NOMO-1 treated with DMSO at 0.1 percent for 48 hours (cell line): ENCODE results near the gene RAB4B.
"Not testable (repeated sequence)": the region's sequence is repeated elsewhere in the genome, so short reads cannot be mapped to it uniquely, and the experiment has no call there.

ENCODE experiments used
- DNase-seq: peaks from one replicate; lab custom pipeline; 2025; ENCODE audit not compliant: unreplicated experiment; lab: John Stamatoyannopoulos, UW

The RAB4B gene

DNA sequence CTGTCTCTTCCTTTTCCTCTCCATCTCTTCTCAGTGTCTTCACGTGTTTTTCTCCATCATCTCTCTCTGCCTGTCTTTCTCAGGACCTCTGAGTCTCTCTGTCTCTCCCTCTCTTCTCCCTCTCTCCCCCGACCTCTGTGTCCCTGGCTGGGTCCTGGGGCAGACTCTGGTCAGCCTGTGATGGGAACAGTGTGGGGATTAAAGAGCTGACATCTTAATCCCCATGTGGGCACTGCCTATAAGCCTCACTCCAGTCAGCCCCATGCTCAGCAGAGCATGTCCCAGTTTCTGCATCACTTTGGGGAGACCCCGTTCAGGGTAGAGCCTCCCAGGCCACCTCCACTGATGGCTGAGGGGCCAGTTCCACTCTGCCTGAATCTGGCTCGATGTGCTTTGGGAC, 37.2 kb downstream of the RAB4B start:
- DNase-seq: no peak

DNA sequence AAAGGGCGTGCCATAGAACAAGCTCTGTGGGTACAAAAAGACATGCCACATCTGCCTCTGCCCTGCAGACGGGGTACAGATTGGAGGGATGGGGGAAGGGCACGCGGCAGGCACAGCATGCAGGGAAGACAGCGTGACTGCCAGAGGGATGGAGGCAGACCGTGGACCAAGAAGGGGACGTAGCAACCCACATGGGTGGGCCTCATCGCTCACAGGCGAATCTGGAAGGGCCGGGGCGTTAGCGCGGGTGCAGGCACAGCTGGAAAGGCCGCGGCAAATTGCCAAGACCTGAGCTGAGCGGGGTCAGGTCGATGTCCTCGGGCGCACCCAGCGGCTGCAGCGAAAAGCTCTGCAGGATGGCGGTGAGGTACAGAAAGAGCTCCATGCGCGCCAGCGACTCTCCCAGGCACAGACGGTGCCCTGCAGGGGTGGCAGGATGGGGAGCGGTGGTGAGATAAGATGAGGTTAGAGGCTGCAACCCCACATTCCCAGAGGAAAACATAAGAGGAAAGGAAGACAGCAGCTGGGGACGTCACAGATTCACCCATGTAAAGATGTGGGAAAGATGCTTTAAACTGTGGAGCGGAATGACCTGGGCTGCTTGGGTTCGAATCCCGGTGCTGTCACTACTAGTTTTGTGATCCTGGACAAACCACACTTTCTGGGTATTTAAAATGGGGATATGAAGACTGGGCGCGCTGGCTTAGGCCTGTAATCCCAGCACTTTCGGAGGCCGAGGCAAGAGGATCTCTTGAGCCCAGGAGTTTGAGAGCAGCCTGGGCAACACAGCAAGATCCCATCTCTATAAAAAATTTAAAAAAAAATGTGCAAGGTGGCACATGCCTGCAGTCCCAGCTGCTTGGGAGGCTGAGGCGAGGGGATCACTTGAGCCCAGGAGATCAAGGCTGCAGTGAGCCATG, 40.7 kb downstream of the RAB4B start:
- DNase-seq: peak; percentile 37

DNA sequence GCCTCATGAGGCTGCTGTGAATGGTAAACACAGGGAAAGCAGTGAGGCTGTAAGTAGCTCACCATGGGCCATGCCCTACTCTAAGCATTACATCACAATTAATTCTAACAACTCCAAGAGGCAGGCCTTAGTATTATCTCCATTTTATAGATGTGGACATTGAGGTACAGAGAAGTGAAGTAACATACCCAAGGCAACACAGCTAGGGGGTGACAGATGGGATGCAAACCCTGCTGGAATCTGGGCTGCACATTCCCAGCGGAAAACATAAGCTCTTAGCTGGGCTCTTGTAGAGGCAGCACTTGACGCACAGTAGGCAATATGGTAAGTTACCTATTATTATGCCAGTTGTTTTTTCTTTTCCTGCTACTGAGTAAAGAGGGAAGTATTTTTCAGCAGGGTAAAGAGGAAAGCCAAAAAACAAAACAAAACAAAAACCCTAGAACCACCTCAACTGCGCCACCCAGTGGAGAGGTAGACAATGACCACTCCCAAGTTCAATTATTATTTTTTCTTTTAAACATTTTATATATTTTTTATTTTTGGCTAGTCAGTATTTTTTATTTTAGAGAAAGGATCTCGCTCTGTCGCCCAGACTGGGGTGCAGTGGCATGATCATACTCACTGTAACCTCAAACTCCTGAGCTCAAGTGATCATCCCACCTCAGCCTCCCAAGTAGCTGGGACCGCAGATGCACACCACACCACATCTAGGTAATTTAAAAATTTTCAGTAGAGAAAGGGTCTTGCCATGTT, 41.6 kb downstream of the RAB4B start:
- peak; percentile 47 for DNase-seq

DNA sequence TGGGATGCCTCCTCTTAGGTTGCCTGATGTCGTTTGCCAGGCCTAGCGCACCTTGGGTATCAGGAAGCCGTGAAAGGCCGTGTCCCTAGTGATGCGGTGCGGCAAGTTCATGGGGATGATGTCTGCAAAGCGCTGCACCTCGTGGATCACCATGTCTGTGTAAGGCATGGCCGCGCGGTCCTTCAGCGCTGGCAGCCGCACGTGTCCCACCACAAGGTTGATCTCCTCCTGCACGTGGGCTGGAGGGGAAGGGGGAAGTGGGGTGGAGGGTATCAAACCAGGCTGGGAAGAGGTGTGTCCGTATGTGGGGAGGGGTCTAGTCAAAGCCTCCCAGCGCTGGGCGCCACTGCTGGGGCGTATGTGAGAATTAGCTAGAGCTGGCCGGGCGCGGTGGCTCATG, 44.1 kb downstream of the RAB4B start:
- DNase-seq: no peak

DNA sequence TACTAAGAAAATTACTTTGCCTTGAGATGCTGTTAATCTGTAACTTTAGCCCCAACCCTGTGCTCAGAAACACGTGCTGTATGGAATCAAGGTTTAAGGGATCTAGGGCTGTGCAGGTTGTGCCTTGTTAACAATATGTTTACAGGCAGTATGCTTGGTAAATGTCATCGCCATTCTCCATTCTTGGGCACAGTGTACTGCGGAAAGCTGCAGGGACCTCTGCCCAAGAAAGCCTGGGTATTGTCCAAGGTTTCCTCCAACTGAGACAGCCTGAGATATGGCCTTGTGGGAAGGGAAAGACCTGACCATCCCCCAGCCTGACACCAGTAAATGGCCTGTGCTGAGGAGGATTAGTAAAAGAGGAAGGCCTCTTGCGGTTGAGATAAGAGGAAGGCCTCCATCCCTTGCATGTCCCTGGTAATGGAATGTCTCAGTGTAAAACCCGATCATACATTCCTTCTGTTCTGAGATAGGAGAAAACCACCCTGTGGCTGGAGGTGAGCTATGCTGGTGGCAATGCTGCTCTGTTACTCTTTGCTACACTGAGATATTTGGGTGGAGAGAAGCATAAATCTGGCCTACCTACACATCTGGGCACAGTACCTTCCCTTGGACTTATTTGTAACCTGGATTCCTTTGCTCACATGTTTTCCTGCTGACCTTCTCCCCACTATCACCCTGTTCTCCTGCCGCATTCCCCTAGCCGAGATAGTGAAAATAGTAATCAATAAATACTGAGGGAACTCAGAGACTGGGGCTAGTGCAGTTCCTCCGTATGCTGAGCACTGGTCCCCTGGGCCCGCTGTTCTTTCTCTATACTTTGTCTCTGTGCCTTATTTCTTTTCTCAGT, 44.9 kb downstream of the RAB4B start:
- peak; percentile 61 for DNase-seq

DNA sequence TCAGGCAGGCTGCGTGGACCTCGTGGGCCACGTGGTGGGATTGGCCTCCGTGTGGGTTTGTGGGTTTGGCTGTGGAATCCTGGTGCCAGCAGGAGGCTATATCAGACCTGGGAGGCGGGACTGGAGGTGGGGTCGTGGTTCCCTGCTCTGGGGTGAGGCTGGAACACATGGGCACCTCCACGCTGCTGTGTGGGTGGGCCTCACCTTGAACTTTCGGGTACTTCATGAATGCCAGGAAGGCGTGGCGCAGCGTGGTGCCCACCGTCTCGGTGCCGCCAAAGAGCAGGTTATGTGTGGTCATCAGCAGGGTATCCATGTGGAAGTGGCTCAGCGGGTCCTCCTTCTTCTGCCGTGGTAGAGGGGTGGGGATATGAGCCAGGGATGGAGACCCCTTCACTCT, 46.9 kb downstream of the RAB4B start:
- not testable (repeated sequence) for DNase-seq

DNA sequence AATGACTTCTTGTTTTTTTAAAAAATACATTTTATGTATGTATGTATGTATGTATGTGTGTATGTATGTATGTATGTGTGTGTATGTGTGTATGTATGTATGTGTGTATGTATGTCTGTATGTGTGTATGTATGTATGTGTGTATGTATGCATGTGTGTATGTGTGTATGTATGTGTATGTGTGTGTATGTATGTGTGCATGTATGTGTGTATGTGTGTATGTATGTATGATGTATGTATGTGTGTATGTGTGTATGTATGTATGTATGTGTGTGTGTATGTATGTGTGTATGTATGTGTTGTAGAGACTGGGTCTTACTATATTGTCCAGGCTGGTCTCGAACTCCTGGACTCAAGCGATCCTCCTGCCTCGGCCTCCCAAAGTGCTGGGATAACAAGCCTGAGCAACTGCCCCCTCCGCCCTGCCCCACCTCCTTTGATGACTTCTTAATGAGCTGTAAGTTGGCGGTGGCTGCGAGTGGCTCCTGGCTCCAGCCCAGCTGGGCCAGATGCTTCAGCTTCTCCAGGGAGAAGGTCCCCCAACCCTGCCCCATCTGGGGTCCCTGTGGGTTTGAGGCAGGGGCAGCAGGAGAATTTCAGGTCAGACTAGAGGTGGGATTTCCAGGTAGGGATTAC, 47.5 kb downstream of the RAB4B start:
- DNase-seq: not testable (repeated sequence)

DNA sequence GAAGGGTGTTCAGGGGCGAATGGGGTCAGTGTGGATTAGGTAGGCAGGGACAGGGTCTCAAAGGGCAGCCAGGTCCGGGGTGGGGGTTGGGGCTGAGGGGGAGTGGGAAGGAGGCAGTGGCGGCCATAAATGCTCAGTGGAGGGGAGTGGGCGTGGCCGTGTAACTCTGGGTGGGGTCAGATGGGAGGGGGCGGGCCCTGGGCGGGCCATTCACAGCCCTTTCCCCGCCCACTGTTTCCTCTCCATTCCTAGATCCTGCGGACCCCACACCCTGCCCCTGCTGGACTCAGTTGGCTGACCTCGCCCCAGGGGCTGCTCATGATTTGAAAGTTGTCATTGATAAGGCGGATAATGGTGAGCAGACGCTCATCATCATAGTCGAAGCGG, 48.3 kb downstream of the RAB4B start:
- DNase-seq: not testable (repeated sequence)

DNA sequence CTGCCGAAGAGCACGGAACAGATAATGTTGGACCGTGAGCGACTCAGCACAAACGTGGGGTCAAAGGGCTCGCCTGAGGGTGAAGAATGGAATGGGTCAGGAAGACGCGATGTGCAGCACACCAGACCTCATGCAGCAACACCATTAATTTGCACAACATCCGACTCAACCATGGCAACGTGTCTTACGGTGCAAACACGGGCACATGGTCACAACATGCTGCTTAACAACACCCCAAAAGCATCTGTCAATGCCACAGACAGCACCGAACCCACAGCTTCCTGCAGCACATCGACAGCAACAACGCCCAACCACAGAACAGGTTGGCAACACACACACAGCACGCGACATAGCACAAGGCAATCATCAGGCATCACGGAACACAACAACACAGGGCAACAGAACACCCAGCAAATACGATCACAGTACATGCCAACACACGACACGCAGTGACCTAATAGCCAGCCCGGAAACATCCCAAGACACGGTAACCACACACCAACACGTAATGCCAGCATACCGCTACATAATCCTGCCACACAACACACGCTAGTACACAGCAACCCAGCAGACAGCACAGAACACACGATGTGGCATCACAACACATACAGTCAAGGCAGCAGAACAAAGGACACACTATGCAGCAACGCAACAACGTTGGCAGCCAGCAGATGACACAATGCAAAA, 48.8 kb downstream of the RAB4B start:
- not testable (repeated sequence) for DNase-seq

GRCh38 chr19:40827386-40828247, 49.6 kb downstream of the RAB4B start:
- DNase-seq: no peak

DNA sequence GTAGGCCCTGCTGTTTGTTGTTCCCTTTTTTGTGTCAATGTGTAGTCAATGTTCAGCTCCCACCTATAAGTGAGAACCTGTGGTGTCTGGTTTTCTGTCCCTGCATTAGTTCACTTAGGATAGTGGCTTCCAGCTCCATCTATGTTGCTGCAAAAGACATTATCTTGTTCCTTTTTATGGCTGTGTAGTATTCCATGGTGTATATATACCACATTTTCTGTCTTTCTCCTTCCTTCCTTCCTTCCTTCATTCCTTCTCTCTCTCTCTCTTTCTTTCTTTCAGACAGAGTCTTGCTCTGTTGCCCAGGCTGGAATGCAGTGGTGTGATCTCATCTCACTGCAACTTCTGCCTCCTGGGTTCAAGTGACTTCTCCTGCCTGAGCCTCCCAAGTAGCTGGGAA, 51.2 kb downstream of the RAB4B start:
- no peak for DNase-seq

- not testable (repeated sequence) for DNase-seq
Measured at GRCh38 chr19:40830741-40831140, 52.7 kb downstream of the RAB4B start.

DNA sequence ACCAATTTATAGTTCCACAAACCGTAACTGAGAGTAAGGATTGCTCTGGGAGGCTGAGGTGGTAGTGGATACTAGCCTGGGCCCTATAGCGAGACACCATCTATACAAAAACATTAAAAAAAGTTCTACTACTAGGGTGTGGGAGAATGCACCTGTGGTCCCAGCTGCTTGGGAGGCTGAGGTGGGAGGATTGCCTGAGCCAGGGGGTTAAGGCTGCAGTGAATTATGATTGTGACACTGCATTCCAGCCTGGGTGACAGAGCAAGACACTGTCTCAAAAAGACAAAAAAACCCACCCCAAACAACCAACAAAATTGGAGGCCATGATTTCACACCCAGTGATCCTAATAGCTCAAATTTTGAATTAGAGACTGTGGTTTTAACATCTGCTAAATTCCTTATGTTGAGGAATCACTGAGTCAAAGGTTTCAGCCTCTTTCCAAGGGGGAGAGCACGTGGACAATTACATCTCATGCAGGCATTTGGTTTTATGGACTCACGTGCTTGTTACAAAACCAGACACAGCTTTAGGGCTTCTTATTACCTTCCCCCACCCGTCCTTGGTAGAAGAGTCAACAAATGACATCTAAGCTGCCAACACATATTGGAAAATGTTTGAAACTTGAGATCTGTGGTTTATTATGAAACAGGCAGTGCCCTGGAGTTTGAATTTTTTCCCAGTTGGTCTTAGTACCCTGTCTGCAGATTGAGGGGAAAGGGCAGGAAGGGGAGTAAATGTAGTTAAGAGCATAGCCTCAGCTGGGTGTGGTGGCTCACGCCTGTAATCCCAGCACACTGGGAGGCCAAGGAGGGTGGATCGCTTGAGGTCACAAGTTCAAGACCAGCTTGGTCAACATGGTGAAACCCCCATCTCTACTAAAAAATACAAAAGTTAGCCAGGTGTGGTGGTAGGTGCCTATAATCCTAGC, 53.7 kb downstream of the RAB4B start:
- DNase-seq: peak; percentile 73

DNA sequence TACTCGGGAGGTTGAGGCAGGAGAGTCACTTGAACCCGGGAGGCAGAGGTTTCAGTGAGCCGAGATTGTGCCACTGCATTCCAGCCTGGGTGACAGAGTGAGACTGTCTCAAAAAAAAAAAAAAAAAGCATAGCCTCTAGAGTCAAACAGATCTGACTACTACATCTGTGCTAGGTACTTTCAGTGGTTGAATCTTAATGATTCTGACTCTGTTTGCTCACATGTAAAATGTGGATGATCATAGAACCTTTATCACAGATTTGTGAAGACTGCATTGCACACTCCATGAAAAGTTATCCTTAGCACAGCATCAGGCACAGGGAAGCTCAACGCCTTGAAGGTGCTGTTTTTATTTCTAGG, 54.4 kb downstream of the RAB4B start:
- DNase-seq: not testable (repeated sequence)

DNA sequence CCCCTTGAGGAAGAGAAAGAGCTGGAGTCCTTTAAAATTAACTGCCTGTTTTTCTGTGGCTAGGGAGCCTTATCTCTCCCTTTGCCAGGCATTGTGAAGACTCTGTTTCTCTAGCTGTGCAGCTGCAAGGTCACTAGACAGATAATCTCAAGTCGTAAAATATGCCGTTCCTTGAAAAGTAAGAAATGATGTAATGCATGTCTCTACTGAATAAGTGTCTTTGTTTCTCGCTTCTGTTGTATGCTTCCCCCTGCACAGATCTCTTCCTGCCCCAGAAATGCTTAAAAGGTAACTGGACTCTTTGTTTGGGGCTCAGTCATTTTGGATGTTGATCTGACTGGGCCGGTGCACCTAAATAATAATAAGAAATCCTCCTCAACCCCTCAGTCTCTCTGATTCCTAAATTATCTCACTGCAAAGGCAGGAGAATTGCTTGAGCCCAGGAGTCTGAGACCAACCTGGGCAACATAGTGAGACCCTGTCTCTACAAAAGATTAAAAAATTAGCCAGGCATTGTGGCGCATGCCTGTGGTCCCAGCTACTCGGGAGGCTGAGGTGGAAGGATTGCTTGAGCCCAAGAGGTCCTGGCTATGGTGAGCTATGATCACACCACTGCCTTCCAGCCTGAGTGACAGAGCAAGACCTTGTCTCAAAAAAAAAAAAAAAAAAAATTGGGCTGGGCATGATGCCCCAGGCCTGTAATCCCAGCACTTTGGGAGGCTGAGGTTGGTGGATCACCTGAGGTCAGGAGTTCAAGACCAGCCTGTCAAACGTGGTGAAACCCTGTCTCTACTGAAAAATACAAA, 55.9 kb downstream of the RAB4B start:
- DNase-seq: peak; percentile 10

- DNase-seq: no peak
Measured at GRCh38 chr19:40836754-40837429, 58.8 kb downstream of the RAB4B start.

DNA sequence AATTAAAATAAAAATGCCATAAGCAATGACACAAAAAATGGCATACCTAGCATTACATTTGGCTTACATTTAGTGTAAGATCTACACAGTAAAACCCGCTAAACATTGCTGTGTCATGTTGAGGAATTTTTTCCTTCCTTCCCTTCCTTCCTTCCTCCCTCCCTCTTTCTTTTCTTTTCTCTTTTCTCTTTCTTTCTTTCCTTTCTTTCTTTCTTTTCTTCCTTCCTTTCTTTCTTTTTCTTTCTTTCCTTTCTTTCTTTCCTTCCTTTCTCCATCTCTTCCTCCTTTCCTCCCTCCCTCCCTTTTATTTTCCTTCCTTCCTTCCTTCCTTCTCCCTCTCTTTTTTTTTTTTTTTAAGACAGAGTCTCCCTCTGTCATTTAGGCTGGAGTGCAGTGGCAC, 60.4 kb downstream of the RAB4B start:
- not testable (repeated sequence) for DNase-seq
